Endothelial cell of umbilical vein (primary cell): ENCODE measurements around the gene ITGAE. TPM values are rescaled to one million over a fixed set of nuclear protein-coding genes. Genes with fewer than 3 reads are reported as not detected.

Source experiments
- BruUV-seq: library from RNA; stranded (reverse); fragments of 400-500 nt; replicated peaks from 2 replicates; lab custom pipeline; 2021; lab: Mats Ljungman, UMichigan
- CTCF ChIA-PET: fragments of 300-600, 350-600 bp; sonication (Branson Sonifier 250); formaldehyde crosslinking; loops from one replicate; lab custom pipeline; 2021; ENCODE audit warnings: antibody characterized with exemption, inconsistent platforms; lab: Charles Lee
- POLR2A ChIA-PET: fragments of 300-600, 350-600 bp; sonication (Branson Sonifier 250); formaldehyde crosslinking; loops from one replicate; lab custom pipeline; 2021; ENCODE audit warnings: antibody characterized with exemption, inconsistent platforms; lab: Charles Lee
- DNase-seq: peaks from one replicate; pipeline ENCODE4 v3.0.0-alpha.2; 2011; ENCODE audit warnings: low read depth, low spot score
- FAIRE-seq: peaks from 2 replicates; lab custom pipeline; 2011; peaks lifted over from hg19 to GRCh38; lab: Jason Lieb, UNC
- H2AFZ ChIP-seq: 2 replicates; pipeline ENCODE4 v1.6.0; 2012; ENCODE audit warnings: low read depth, low read length, control low read depth, inconsistent platforms
- H3K27ac ChIP-seq: 2 replicates; pipeline ENCODE4 v1.5.1; 2011; ENCODE audit warnings: low read depth, mild to moderate bottlenecking, control low read depth, low read length, moderate library complexity; ENCODE audit not compliant: insufficient read depth
- H3K27me3 ChIP-seq, 2 experiments: 2 replicates each; pipeline versions ENCODE4 v1.6.0 to v1.6.1; 2011; ENCODE audit warnings: low read length in 2 of 2, mixed read lengths in 1 of 2; ENCODE audit not compliant: control insufficient read depth in 2 of 2, insufficient read depth in 2 of 2
- H3K36me3 ChIP-seq, 2 experiments: 2 replicates in 1 of 2; 3 replicates in 1 of 2; pipeline ENCODE4 v1.5.1; 2011; ENCODE audit warnings: low read length in 2 of 2, mild to moderate bottlenecking in 1 of 2, moderate library complexity in 1 of 2; ENCODE audit not compliant: control insufficient read depth in 2 of 2, insufficient read depth in 2 of 2; ENCODE audit errors: extremely low read depth in 1 of 2
- H3K4me1 ChIP-seq: 3 replicates; pipeline ENCODE4 v1.5.1; 2011; ENCODE audit warnings: mild to moderate bottlenecking, low read length; ENCODE audit not compliant: control insufficient read depth, insufficient read depth; ENCODE audit errors: extremely low read depth
- H3K4me2 ChIP-seq: 2 replicates; pipeline ENCODE4 v1.6.1; 2011; ENCODE audit warnings: low read length, control low read depth, mixed read lengths; ENCODE audit not compliant: insufficient read depth
- H3K4me3 ChIP-seq, 3 experiments: fragments of 200-600 bp in 1 of 3; sonication (generic), shearing (Covaris generic) in 1 of 3; replicated peaks in 1 of 3; 2 replicates each; pipeline ENCODE4 v1.5.1; 2011 to 2016; ENCODE audit warnings: control low read depth in 3 of 3, low read length in 3 of 3, mild to moderate bottlenecking in 2 of 3, inconsistent platforms in 1 of 3, low read depth in 1 of 3, moderate library complexity in 1 of 3; ENCODE audit not compliant: insufficient read depth in 1 of 3
- H3K79me2 ChIP-seq: 2 replicates; pipeline ENCODE4 v1.6.0; 2012; ENCODE audit warnings: low read length, inconsistent platforms; ENCODE audit not compliant: control insufficient read depth, insufficient read depth
- H3K9ac ChIP-seq: replicated peaks from 2 replicates; pipeline ENCODE3; 2011; ENCODE audit warnings: low read length, control low read depth; ENCODE audit not compliant: insufficient read depth; ENCODE audit errors: extremely low read depth
- H3K9me1 ChIP-seq: replicated peaks from 3 replicates; pipeline ENCODE4 v1.6.0; 2011; ENCODE audit warnings: mild to moderate bottlenecking, low read length; ENCODE audit not compliant: control insufficient read depth, insufficient read depth; ENCODE audit errors: extremely low read depth
- H3K9me3 ChIP-seq: replicated peaks from 2 replicates; pipeline ENCODE4 v1.5.1; 2012; ENCODE audit warnings: low read length, inconsistent platforms; ENCODE audit not compliant: control insufficient read depth, insufficient read depth
- H4K20me1 ChIP-seq: replicated peaks from 2 replicates; pipeline ENCODE3; 2011; ENCODE audit warnings: mild to moderate bottlenecking, low read length; ENCODE audit not compliant: control insufficient read depth, insufficient read depth; ENCODE audit errors: extremely low read depth
- CTCF ChIP-seq, 2 donors: IDR thresholded peaks; 1 replicate in 1 of 2; 2 replicates in 1 of 2; pipeline ENCODE4 v1.5.1; 2011; ENCODE audit warnings: low read length in 2 of 2, mild to moderate bottlenecking in 2 of 2, moderate library complexity in 2 of 2, control low read depth in 1 of 2, inconsistent platforms in 1 of 2, low read depth in 1 of 2; ENCODE audit not compliant: insufficient read depth in 1 of 2; ENCODE audit errors: extremely low read depth in 1 of 2
- EZH2 ChIP-seq: IDR thresholded peaks from 2 replicates; pipeline ENCODE4 v1.6.1; 2012; ENCODE audit warnings: borderline replicate concordance, low read depth, mild to moderate bottlenecking, moderate library complexity, low read length, inconsistent platforms; ENCODE audit not compliant: severe bottlenecking
- FOS ChIP-seq: IDR thresholded peaks from 2 replicates; pipeline ENCODE4 v1.6.1; 2011; ENCODE audit warnings: mild to moderate bottlenecking, low read length, moderate library complexity, borderline replicate concordance; ENCODE audit not compliant: insufficient read depth
- GATA2 ChIP-seq: IDR thresholded peaks from 2 replicates; pipeline ENCODE4 v1.7.0; 2011; ENCODE audit warnings: low read depth, mild to moderate bottlenecking, moderate library complexity, mixed read lengths, low read length; ENCODE audit not compliant: insufficient read length, insufficient read depth
- JUN ChIP-seq: IDR thresholded peaks from 2 replicates; pipeline ENCODE4 v1.6.1; 2011; ENCODE audit warnings: borderline replicate concordance, low read depth; ENCODE audit not compliant: insufficient read length, insufficient read depth
- MAX ChIP-seq: IDR thresholded peaks from 2 replicates; pipeline ENCODE4 v1.6.1; 2011; ENCODE audit not compliant: insufficient read depth, insufficient read length
- MYC ChIP-seq: IDR thresholded peaks from one replicate; pipeline ENCODE4 v1.6.1; 2011; ENCODE audit warnings: mild to moderate bottlenecking, low read depth, low read length
- POLR2A ChIP-seq: IDR thresholded peaks from 2 replicates; pipeline ENCODE4 v1.6.1; 2012; ENCODE audit warnings: low read depth, mild to moderate bottlenecking, control low read depth, low read length
- POLR2AphosphoS5 ChIP-seq: IDR thresholded peaks from 2 replicates; pipeline ENCODE4 v1.6.1; 2012; ENCODE audit warnings: low read depth, mild to moderate bottlenecking, control low read depth, low read length, moderate library complexity; ENCODE audit not compliant: insufficient read depth
- dilution Hi-C: fragments of 300-500 bp; cut with MboI; formaldehyde crosslinking; loops from one replicate; pipeline ENCODE4 v1.15.0; 2019; ENCODE audit warnings: low sequenced_read_pairs; ENCODE audit not compliant: extremely low pct_ligation_motif_present
- intact Hi-C: fragments of 100-400 bp; cut with micrococcal nuclease; formaldehyde crosslinking; loops from one replicate; pipeline ENCODE4 v1.10.0; 2022
- polyA plus RNA-seq, 4 experiments: library from polyadenylated mRNA; depleted of rRNA in 3 of 4; stranded (reverse) in 3 of 4; unstranded in 1 of 4; fragments of >200 nt; gene quantifications; 2 replicates each; pipeline versions ENCODE4 v1.2.1 to v1.2.3, GENCODE V29; 2011 to 2012; ENCODE audit warnings: missing spikeins in 1 of 4
- total RNA-seq: library from RNA; stranded (reverse); gene quantifications from 2 replicates; pipeline ENCODE4 v1.2.3, GENCODE V29; 2021

Gene ITGAE
- total and polyA plus RNA-seq, 2 donors (not counting 3 experiments of a cell fraction or from before 2014, with no cell fraction given) = 29.6 to 71.6 TPM

GRCh38 chr17:3727041-3727440 is 73.9 kb downstream of the ITGAE start:
- CTCF ChIA-PET = interaction anchor here (1.5 to 5.0 kb wide), 3 partner anchors 8 to 44 kb away, joined by 4 to 34 read pairs (median 6); no protein-coding TSS in a partner anchor
- Histone ChIP-seq H3K27me3 (no peaks in the 10 kb centered on the region), H3K4me3 (no peak overlapping the region), H3K36me3 (peaks cover 0 to 4% of the 10 kb centered on the region in 2 experiments), H3K79me2 (peaks cover 43% of the 10 kb centered on the region), H3K4me1 (peaks cover 17% of the 10 kb centered on the region), H3K9me3 (no peaks in the 10 kb centered on the region), H3K4me2 (no peak overlapping the region), H3K9ac (no peak overlapping the region), H4K20me1 (no peaks in the 10 kb centered on the region), H3K9me1 (no peaks in the 10 kb centered on the region), H3K27ac (no peak overlapping the region), H2AFZ (no peak overlapping the region)
- dilution Hi-C loops = no loop called here
- POLR2A ChIA-PET = no interaction called here
- BruUV-seq = no TSS peak
- intact Hi-C loops = no loop called here
- DNase-seq (no peak), FAIRE-seq (no peak)
- TF ChIP-seq POLR2A (no peak), CTCF (IDR thresholded peaks at IDR 0.05; ENCODE audit: extremely low read depth in 1 of 2, insufficient read depth in 1 of 2, low read depth in 1 of 2, low read length in 2 of 2) (no peak), MYC (no peak)

- H3K27ac ChIP-seq = peak overlapping the region; percentile 13
- intact Hi-C loops (loop anchor here (5.0 kb wide), 1 partner anchor 57 kb away; the partner anchor contains the start of genes EMC6 and TAX1BP3), dilution Hi-C loops (no loop called here)
- no peaks in the 10 kb centered on the region for H3K9me3 ChIP-seq
- DNase-seq (peak; percentile 23), FAIRE-seq (peak; percentile 8)
- H3K4me3 ChIP-seq = peak overlapping the region; percentile 70 to 91 (median 89)
- peak overlapping the region; percentile 76 for H3K4me2 ChIP-seq
- peaks cover 26% of the 10 kb centered on the region for H3K4me1 ChIP-seq
- TF ChIP-seq CTCF (IDR thresholded peaks at IDR 0.05; ENCODE audit: extremely low read depth in 1 of 2, insufficient read depth in 1 of 2, low read depth in 1 of 2, low read length in 2 of 2) (no peak), FOS (no peak), MAX (no peak), POLR2A (no peak), JUN (no peak), MYC (no peak), POLR2AphosphoS5 (no peak), GATA2 (no peak), EZH2 (no peak)
- peak overlapping the region; percentile 81 for H2AFZ ChIP-seq
- peaks cover 0 to 4% of the 10 kb centered on the region in 2 experiments for H3K36me3 ChIP-seq
- no peaks in the 10 kb centered on the region for H4K20me1 ChIP-seq
- no peaks in the 10 kb centered on the region for H3K27me3 ChIP-seq
- H3K9me1 ChIP-seq = no peaks in the 10 kb centered on the region
- CTCF ChIA-PET = interaction anchor here (1.1 to 5.0 kb wide), 3 partner anchors 13 to 122 kb away, joined by 3 to 34 read pairs (median 18); no protein-coding TSS in a partner anchor
- peaks cover 44% of the 10 kb centered on the region for H3K79me2 ChIP-seq
- TSS peak; percentile 20 for BruUV-seq
- peak overlapping the region; percentile 82 for H3K9ac ChIP-seq
- POLR2A ChIA-PET = no interaction called here
These were observed 76.5 kb downstream of the ITGAE start for GRCh38 chr17:3724378-3725077.
